BLaER1 (cell line): ENCODE measurements around the gene CCL11.
A peak's percentile ranks its signal among the peaks of the same experiment; 100 is the strongest.

Experiments used
- H3K27ac ChIP-seq: shearing (Covaris generic); formaldehyde crosslinking; 2 replicates; pipeline ENCODE4 v1.8.1; 2022
- H3K27me3 ChIP-seq: shearing (Covaris generic); formaldehyde crosslinking; 2 replicates; pipeline ENCODE4 v1.8.1; 2022
- H3K36me3 ChIP-seq: shearing (Covaris generic); formaldehyde crosslinking; 2 replicates; pipeline ENCODE4 v1.8.1; 2022
- H3K4me1 ChIP-seq: shearing (Covaris generic); formaldehyde crosslinking; 2 replicates; pipeline ENCODE4 v1.8.1; 2022
- H3K4me2 ChIP-seq: shearing (Covaris generic); formaldehyde crosslinking; 2 replicates; pipeline ENCODE4 v1.8.1; 2022
- H3K4me3 ChIP-seq: shearing (Covaris generic); formaldehyde crosslinking; 2 replicates; pipeline ENCODE4 v1.8.1; 2022
- H3K9ac ChIP-seq: shearing (Covaris generic); formaldehyde crosslinking; 2 replicates; pipeline ENCODE4 v1.8.1; 2022
- H3K9me3 ChIP-seq: shearing (Covaris generic); formaldehyde crosslinking; 2 replicates; pipeline ENCODE4 v1.8.1; 2022
- H4K20me1 ChIP-seq: shearing (Covaris generic); formaldehyde crosslinking; 2 replicates; pipeline ENCODE4 v1.8.1; 2022
- Cebpa-rat ChIP-seq: shearing (Covaris generic); IDR thresholded peaks from 2 replicates; pipeline ENCODE4 v1.8.1; 2022

The CCL11 gene

GRCh38 chr17:34248511-34249024 lies 37.0 kb upstream of the CCL11 start:
- H3K27me3 ChIP-seq = no peaks in the 10 kb centered on the region
- H3K9ac ChIP-seq = no peak overlapping the region
- H4K20me1 ChIP-seq = no peaks in the 10 kb centered on the region
- H3K4me2 ChIP-seq = no peak overlapping the region
- no peak overlapping the region for H3K4me3 ChIP-seq
- TF ChIP-seq Cebpa-rat = no peak
- no peaks in the 10 kb centered on the region for H3K36me3 ChIP-seq
- no peaks in the 10 kb centered on the region for H3K9me3 ChIP-seq
- no peak overlapping the region for H3K27ac ChIP-seq
- H3K4me1 ChIP-seq = peaks cover 20% of the 10 kb centered on the region

- H3K4me3 ChIP-seq = no peak overlapping the region
- TF ChIP-seq Cebpa-rat = no peak
- no peaks in the 10 kb centered on the region for H3K9me3 ChIP-seq
- no peaks in the 10 kb centered on the region for H3K36me3 ChIP-seq
- H3K27ac ChIP-seq = no peak overlapping the region
- H3K9ac ChIP-seq = no peak overlapping the region
- no peaks in the 10 kb centered on the region for H3K27me3 ChIP-seq
- no peak overlapping the region for H3K4me2 ChIP-seq
- H3K4me1 ChIP-seq = peaks cover 15% of the 10 kb centered on the region
- no peaks in the 10 kb centered on the region for H4K20me1 ChIP-seq
These were observed 36.5 kb upstream of the CCL11 start for GRCh38 chr17:34249061-34249460.

DNA sequence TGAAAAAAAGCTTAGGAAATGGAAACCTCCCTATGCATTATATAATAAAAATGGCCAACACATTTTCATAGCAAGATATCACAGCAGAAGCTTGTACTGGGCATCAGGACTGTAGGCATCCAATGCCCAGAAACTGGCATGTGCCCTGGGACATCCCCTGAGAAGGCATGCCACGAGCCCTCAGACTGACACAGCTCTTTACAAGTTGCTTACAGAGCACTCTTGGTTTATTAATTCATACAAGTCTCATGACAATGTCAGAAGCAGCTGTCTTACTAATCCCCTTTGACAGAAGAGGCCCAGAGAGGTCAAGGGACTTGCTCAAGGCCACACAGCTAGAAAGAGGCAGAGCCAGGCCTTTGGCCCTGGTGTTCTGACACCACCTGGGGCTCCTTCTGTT lies 36.1 kb upstream of the CCL11 start:
- H3K27me3 ChIP-seq = no peaks in the 10 kb centered on the region
- no peak for TF ChIP-seq Cebpa-rat
- no peaks in the 10 kb centered on the region for H4K20me1 ChIP-seq
- H3K4me3 ChIP-seq = no peak overlapping the region
- H3K4me2 ChIP-seq = no peak overlapping the region
- no peak overlapping the region for H3K27ac ChIP-seq
- H3K9me3 ChIP-seq = no peaks in the 10 kb centered on the region
- H3K4me1 ChIP-seq = peaks cover 15% of the 10 kb centered on the region
- H3K9ac ChIP-seq = no peak overlapping the region
- H3K36me3 ChIP-seq = no peaks in the 10 kb centered on the region

- Histone ChIP-seq H3K4me2 (no peak overlapping the region), H3K4me1 (peaks cover 27% of the 10 kb centered on the region), H3K27ac (no peak overlapping the region), H3K9ac (no peak overlapping the region), H3K9me3 (no peaks in the 10 kb centered on the region), H3K27me3 (no peaks in the 10 kb centered on the region), H3K36me3 (no peaks in the 10 kb centered on the region), H3K4me3 (no peak overlapping the region), H4K20me1 (no peaks in the 10 kb centered on the region)
- no peak for TF ChIP-seq Cebpa-rat
These were observed 34.4 kb upstream of the CCL11 start for GRCh38 chr17:34251186-34251585.

GRCh38 chr17:34252095-34252443 lies 33.5 kb upstream of the CCL11 start:
- no peaks in the 10 kb centered on the region for H4K20me1 ChIP-seq
- no peaks in the 10 kb centered on the region for H3K27me3 ChIP-seq
- no peak overlapping the region for H3K9ac ChIP-seq
- no peak for TF ChIP-seq Cebpa-rat
- no peak overlapping the region for H3K27ac ChIP-seq
- peaks cover 27% of the 10 kb centered on the region for H3K4me1 ChIP-seq
- peak overlapping the region; percentile 33 for H3K4me2 ChIP-seq
- no peaks in the 10 kb centered on the region for H3K9me3 ChIP-seq
- no peak overlapping the region for H3K4me3 ChIP-seq
- H3K36me3 ChIP-seq = no peaks in the 10 kb centered on the region

DNA sequence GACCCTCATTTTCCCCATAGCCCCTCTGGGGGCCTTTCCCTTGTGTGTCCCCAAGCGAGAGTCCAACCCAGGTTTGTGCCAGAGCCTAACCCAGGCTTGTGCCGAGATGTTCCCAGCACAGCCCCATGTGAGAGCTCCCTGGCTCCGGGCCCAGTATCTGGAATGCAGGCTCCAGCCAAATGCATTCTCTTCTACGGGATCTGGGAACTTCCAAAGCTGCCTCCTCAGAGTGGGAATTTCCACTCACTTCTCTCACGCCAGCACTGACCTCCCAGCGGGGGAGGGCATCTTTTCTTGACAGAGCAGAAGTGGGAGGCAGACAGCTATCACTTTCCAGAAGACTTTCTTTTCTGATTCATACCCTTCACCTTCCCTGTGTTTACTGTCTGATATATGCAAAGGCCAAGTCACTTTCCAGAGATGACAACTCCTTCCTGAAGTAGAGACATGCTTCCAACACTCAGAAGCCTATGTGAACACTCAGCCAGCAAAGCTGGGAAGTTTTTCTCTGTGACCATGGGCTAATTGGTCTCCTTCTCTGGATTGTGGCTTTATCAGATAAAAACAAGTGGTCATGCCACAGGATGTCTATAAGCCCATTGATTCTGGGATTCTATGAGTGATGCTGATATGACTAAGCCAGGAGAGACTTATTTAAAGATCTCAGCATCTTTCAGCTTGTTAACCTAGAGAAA lies 33.0 kb upstream of the CCL11 start:
- peak overlapping the region; percentile 33; the same call in 1 of the 2 replicates for H3K4me2 ChIP-seq
- H4K20me1 ChIP-seq = no peaks in the 10 kb centered on the region
- no peak overlapping the region for H3K9ac ChIP-seq
- H3K4me1 ChIP-seq = peaks cover 27% of the 10 kb centered on the region
- no peak overlapping the region for H3K4me3 ChIP-seq
- no peaks in the 10 kb centered on the region for H3K27me3 ChIP-seq
- H3K9me3 ChIP-seq = no peaks in the 10 kb centered on the region
- H3K36me3 ChIP-seq = no peaks in the 10 kb centered on the region
- no peak for TF ChIP-seq Cebpa-rat
- H3K27ac ChIP-seq = no peak overlapping the region

DNA sequence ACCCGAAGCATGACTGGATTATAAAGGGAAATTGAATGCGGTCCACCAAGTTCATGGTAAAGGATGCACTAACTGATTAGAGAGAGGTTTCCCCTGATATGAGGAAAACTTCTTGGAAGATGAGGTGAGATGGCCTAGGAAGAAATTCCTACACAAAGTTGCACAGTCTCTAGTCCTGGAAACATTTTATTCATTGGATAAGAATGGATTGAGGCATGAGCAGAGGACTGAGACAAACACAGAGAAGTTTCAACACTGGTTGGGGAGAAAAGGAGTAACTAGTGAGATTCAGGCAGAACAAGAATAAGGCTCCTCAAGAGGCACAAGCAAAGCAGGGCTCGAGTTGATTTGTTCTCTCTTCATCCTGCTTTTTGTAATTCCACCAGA lies 32.4 kb upstream of the CCL11 start:
- Histone ChIP-seq H3K9ac (no peak overlapping the region), H3K27ac (no peak overlapping the region), H3K9me3 (no peaks in the 10 kb centered on the region), H3K36me3 (no peaks in the 10 kb centered on the region), H3K4me3 (no peak overlapping the region), H3K4me2 (no peak overlapping the region), H3K4me1 (peaks cover 27% of the 10 kb centered on the region), H3K27me3 (no peaks in the 10 kb centered on the region), H4K20me1 (no peaks in the 10 kb centered on the region)
- TF ChIP-seq Cebpa-rat = no peak

GRCh38 chr17:34254146-34254545 lies 31.4 kb upstream of the CCL11 start:
- no peaks in the 10 kb centered on the region for H3K36me3 ChIP-seq
- no peaks in the 10 kb centered on the region for H3K27me3 ChIP-seq
- peaks cover 27% of the 10 kb centered on the region for H3K4me1 ChIP-seq
- no peak overlapping the region for H3K4me2 ChIP-seq
- H3K4me3 ChIP-seq = no peak overlapping the region
- no peaks in the 10 kb centered on the region for H4K20me1 ChIP-seq
- H3K9me3 ChIP-seq = no peaks in the 10 kb centered on the region
- H3K9ac ChIP-seq = no peak overlapping the region
- no peak overlapping the region for H3K27ac ChIP-seq
- no peak for TF ChIP-seq Cebpa-rat

- Histone ChIP-seq H3K9ac (no peak within 1 kb of the TSS), H3K36me3 (no peaks in the 10 kb centered on the region), H3K27ac (no peak within 1 kb of the TSS), H3K4me2 (peak within 1 kb of the TSS; percentile 66), H3K4me3 (no peak within 1 kb of the TSS), H3K4me1 (peaks cover 27% of the 10 kb centered on the region), H3K9me3 (no peaks in the 10 kb centered on the region), H4K20me1 (no peaks in the 10 kb centered on the region), H3K27me3 (no peaks in the 10 kb centered on the region)
- no peak for TF ChIP-seq Cebpa-rat
These were observed 30.7 kb upstream of the CCL11 start, which contains the start of gene CCL2 for GRCh38 chr17:34254651-34255380. Gene CCL2 (plus strand): TSS chr17:34255285. CDS start chr17:34255350, 65 bp downstream.

DNA sequence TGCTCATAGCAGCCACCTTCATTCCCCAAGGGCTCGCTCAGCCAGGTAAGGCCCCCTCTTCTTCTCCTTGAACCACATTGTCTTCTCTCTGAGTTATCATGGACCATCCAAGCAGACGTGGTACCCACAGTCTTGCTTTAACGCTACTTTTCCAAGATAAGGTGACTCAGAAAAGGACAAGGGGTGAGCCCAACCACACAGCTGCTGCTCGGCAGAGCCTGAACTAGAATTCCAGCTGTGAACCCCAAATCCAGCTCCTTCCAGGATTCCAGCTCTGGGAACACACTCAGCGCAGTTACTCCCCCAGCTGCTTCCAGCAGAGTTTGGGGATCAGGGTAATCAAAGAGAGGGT lies 30.2 kb upstream of the CCL11 start:
- peaks cover 27% of the 10 kb centered on the region for H3K4me1 ChIP-seq
- no peaks in the 10 kb centered on the region for H3K36me3 ChIP-seq
- no peak overlapping the region for H3K4me3 ChIP-seq
- no peaks in the 10 kb centered on the region for H3K9me3 ChIP-seq
- TF ChIP-seq Cebpa-rat = no peak
- no peak overlapping the region for H3K27ac ChIP-seq
- H3K9ac ChIP-seq = no peak overlapping the region
- no peaks in the 10 kb centered on the region for H4K20me1 ChIP-seq
- H3K27me3 ChIP-seq = no peaks in the 10 kb centered on the region
- peak overlapping the region; percentile 66 for H3K4me2 ChIP-seq
